ENCODE data around the gene RCC2.
A peak's percentile ranks its signal among the peaks of the same experiment; 100 is the strongest.

RCC2 gene

DNA sequence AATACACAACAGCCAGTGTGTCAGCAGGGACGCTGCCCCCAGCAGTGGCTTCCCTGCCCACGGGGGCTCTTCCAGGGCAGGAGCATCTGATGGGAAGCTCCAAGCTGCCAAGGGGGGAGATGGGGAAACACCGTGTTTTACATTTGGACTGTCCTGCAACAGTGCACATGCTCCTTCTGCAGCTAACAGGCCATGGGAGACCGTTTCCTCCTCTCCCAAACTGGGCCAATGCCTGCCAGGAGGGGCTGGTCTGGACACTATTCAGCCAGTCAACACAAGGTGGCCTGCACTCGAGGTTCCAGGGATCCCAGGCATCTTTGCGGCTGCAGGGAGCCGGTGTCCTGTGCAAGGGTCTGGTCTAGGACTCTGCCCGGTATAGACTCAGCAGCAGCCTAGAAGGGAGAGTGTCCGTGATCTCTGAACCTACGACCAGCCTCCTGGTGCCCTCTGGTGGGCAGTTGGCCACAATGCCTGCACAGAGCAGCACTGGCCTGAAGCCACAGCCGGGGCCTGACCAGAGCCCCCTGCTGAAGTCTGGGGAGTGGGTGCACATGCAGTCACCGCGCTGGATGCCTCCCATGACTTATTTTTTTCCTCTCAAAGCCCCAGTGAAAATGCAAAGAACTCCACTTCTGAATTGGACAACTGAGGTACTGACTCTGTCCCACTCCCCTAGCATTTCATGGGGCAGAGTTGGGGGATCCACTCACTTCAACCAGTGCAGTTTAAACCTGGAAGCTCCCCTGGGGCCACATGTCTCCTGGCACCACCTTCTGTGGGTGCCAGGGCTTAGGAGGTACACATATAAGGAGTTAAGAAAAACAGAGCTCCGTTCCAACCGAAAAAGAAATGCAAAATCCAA lies 33.3 kb downstream of the RCC2 start:
- Histone ChIP-seq H3K4me3 (ENCODE audit: insufficient read depth, low read depth, low read length) (no peak overlapping the region), H3K27ac (ENCODE audit: insufficient read depth, low read depth, low read length, poor library complexity, severe bottlenecking) (peak overlapping the region; percentile 44), H3K36me3 (ENCODE audit: control insufficient read depth, insufficient read depth, low read length) (peaks cover 14% of the 10 kb centered on the region), H3K9me3 (ENCODE audit: control insufficient read depth, low read length) (no peaks in the 10 kb centered on the region), H3K4me1 (ENCODE audit: control insufficient read depth, insufficient read depth, low read length) (peaks cover 2% of the 10 kb centered on the region), H3K27me3 (ENCODE audit: control insufficient read depth, insufficient read depth, low read length, poor library complexity, severe bottlenecking) (no peaks in the 10 kb centered on the region)
- 67 to 74% methylated on average over 13 to 14 of the region's 15 CpGs for WGBS, 2 experiments

DNA sequence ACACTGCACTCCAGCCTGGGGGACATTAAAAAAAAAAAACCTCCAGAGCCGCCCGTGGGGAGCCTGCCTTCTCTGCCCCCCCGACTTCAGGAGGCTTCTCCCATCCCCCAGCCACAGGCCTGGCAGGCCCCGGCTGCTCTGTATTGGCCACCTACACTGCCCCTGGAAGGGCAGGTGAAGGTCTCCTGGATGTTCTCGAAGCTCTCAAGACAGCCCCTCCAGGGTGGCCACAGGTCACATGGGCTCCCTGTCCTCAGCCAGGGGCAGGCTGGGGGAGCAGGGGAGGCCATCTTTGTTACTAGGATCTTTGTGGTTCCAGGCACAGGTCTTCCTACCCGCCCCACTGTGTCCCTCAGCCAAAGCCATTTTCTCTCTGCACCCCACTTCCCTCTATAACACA lies 34.7 kb downstream of the RCC2 start:
- Histone ChIP-seq H3K4me3 (ENCODE audit: insufficient read depth, low read depth, low read length) (no peak overlapping the region), H3K27ac (ENCODE audit: insufficient read depth, low read depth, low read length, poor library complexity, severe bottlenecking) (no peak overlapping the region), H3K4me1 (ENCODE audit: control insufficient read depth, insufficient read depth, low read length) (peaks cover 9% of the 10 kb centered on the region), H3K9me3 (ENCODE audit: control insufficient read depth, low read length) (no peaks in the 10 kb centered on the region), H3K27me3 (ENCODE audit: control insufficient read depth, insufficient read depth, low read length, poor library complexity, severe bottlenecking) (no peaks in the 10 kb centered on the region), H3K36me3 (ENCODE audit: control insufficient read depth, insufficient read depth, low read length) (peaks cover 6% of the 10 kb centered on the region)
- 83 to 84% methylated on average over 6 of the region's 6 CpGs for WGBS, 2 experiments

DNA sequence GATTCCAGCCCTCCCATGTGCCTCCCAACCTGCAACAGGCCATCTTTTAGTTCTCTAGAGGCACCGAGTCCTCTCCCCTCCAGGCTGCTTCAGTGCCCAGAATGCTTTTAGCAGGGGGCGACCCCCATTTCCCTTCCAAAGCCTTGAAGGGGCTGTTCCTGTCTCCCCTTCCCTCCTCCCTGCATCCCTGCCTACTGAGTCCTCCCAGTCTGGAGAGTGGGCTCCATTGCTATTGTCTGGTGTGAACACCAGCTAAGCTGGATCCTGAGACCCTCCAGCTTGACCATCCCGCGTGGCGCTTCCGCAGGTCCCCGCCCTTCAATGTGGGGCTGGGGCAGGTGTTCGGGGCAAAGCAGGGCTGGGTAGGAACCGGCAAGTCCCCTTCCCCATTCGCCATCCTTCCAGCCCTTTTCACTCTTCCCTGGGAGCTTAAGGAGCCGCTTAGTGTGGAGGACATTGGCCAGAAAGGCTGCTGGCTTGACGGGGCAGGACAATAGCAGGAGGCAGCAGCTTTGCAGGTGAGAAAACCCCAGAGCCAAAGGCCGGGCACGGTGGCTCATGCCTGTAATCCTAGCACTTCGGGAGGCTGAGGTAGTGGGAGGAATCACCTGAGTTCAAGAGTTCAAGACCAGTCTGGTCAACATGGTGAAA lies 35.3 kb downstream of the RCC2 start:
- 75 to 78% methylated on average over 15 of the region's 15 CpGs for WGBS, 2 experiments
- H3K36me3 ChIP-seq (ENCODE audit: control insufficient read depth, insufficient read depth, low read length): no peaks in the 10 kb centered on the region
- no peaks in the 10 kb centered on the region for H3K27me3 ChIP-seq (ENCODE audit: control insufficient read depth, insufficient read depth, low read length, poor library complexity, severe bottlenecking)
- no peaks in the 10 kb centered on the region for H3K9me3 ChIP-seq (ENCODE audit: control insufficient read depth, low read length)
- H3K27ac ChIP-seq (ENCODE audit: insufficient read depth, low read depth, low read length, poor library complexity, severe bottlenecking): no peak overlapping the region
- peaks cover 9% of the 10 kb centered on the region for H3K4me1 ChIP-seq (ENCODE audit: control insufficient read depth, insufficient read depth, low read length)
- no peak overlapping the region for H3K4me3 ChIP-seq (ENCODE audit: insufficient read depth, low read depth, low read length)

DNA sequence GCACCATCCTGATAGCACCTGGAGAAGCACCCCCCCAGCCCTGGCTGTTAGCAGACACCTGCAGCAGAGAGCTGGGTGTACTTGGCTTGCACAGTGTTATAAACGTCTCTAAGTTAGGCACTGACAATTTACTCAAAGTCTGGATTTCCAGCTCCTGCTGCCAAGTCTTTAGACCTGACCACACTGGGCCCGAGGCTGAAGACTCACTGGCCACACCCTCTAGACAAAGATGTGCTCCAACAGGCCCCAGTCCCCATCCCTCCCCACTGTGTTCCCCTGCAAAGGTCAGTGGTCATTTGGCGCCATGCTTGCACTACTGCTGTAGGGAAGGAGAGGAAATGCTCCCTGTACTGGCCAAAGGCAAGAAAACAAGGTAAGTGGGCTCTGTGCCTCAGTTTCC lies 36.4 kb downstream of the RCC2 start:
- Histone ChIP-seq H3K4me1 (ENCODE audit: control insufficient read depth, insufficient read depth, low read length) (peaks cover 9% of the 10 kb centered on the region), H3K9me3 (ENCODE audit: control insufficient read depth, low read length) (no peaks in the 10 kb centered on the region), H3K36me3 (ENCODE audit: control insufficient read depth, insufficient read depth, low read length) (no peaks in the 10 kb centered on the region), H3K27ac (ENCODE audit: insufficient read depth, low read depth, low read length, poor library complexity, severe bottlenecking) (no peak overlapping the region), H3K27me3 (ENCODE audit: control insufficient read depth, insufficient read depth, low read length, poor library complexity, severe bottlenecking) (no peaks in the 10 kb centered on the region), H3K4me3 (ENCODE audit: insufficient read depth, low read depth, low read length) (no peak overlapping the region)
- 87 to 91% methylated on average over 3 of the region's 3 CpGs for WGBS, 2 experiments

DNA sequence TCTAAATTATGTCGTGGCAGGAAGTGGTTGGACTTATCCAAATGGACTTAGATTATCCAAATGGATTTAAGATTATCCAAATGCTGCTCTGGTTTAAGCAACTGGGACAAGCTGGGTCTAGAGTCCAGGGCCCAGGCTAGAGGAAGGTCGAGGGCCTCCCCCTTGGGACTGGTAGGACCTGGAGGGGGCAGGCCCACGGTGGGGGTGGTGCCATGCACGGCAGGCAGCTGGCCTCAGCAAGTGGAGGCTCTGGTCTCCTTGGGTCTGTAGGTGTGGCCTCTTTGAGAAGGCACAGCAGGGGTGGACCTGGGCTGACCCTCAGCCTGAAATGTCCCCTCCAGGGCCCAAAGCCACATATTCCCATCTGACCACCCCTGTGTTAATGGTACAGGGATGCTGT lies 37.6 kb downstream of the RCC2 start:
- peaks cover 9% of the 10 kb centered on the region for H3K4me1 ChIP-seq (ENCODE audit: control insufficient read depth, insufficient read depth, low read length)
- H3K27me3 ChIP-seq (ENCODE audit: control insufficient read depth, insufficient read depth, low read length, poor library complexity, severe bottlenecking): no peaks in the 10 kb centered on the region
- WGBS, 2 experiments: 75 to 81% methylated on average over 4 of the region's 4 CpGs
- H3K27ac ChIP-seq (ENCODE audit: insufficient read depth, low read depth, low read length, poor library complexity, severe bottlenecking): no peak overlapping the region
- no peaks in the 10 kb centered on the region for H3K9me3 ChIP-seq (ENCODE audit: control insufficient read depth, low read length)
- no peaks in the 10 kb centered on the region for H3K36me3 ChIP-seq (ENCODE audit: control insufficient read depth, insufficient read depth, low read length)
- no peak overlapping the region for H3K4me3 ChIP-seq (ENCODE audit: insufficient read depth, low read depth, low read length)

DNA sequence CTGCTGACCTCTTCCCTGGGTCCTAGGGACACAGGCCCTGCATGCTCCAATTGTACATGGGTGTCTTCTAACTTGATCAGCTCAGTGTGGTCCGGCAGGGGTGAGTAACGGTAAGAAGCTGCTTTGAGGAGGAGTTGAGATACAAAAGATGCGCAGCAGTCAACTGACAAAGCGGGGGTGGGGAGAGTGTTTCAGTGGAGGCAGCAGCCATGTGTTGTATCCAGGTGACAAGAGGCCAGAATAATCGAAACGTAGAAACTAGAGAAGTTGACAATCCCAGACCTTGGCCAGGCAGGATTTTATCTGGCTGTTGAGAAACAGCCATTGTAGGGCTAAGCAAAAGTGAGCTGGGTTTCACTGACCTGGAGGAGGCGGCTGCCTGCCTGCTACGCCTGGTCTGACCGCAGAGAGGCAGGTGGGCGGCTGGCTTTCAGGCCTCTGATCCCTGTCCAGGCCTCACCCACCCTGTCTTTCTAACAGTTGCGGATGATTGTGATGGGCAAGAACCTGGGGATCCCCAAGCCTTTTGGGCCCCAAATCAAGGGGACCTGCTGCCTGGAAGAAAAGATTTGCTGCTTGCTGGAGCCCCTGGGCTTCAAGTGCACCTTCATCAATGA lies 38.6 kb downstream of the RCC2 start:
- no peak overlapping the region for H3K27ac ChIP-seq (ENCODE audit: insufficient read depth, low read depth, low read length, poor library complexity, severe bottlenecking)
- H3K4me3 ChIP-seq (ENCODE audit: insufficient read depth, low read depth, low read length): no peak overlapping the region
- 78 to 82% methylated on average over 11 of the region's 11 CpGs for WGBS, 2 experiments

DNA sequence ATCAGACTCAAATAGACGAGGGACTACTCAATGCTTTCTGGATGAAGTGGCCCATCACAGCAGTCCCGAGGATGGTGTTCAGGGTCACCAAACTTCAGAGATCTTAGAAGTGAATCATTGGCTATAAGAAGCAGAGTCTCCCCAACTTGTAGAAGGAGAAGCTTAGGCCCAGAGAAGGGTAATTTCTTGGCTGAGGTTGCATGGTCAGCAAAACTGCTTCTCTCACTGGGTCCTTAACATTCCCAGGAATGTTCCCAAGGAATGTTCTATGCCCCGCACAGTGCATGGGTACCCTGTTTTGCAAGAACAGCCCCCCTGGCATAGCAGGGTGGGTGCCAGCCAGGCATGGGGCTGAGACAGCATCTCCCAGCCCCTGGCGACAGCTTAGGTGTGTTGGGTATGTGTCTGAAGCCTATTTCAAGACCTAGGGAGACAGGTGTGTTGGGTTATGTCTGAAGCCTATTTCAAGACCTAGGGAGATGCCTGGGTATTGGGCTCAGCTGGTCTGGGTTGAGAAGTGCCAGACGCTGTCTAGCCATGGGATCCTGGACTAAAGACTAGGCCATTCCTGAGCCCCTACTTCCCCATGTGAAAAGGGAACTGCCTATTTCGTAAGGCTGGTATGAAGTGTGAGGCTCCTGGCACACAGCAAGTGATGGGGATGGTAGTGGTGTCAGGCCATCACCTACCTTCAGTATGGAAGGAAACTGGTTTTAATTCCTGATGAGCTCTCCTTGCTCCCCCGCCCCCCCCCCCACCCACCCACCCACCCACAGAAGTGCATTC lies 41.4 kb downstream of the RCC2 start:
- peaks cover 9% of the 10 kb centered on the region for H3K4me1 ChIP-seq (ENCODE audit: control insufficient read depth, insufficient read depth, low read length)
- no peaks in the 10 kb centered on the region for H3K36me3 ChIP-seq (ENCODE audit: control insufficient read depth, insufficient read depth, low read length)
- no peaks in the 10 kb centered on the region for H3K9me3 ChIP-seq (ENCODE audit: control insufficient read depth, low read length)
- no peak overlapping the region for H3K27ac ChIP-seq (ENCODE audit: insufficient read depth, low read depth, low read length, poor library complexity, severe bottlenecking)
- H3K4me3 ChIP-seq (ENCODE audit: insufficient read depth, low read depth, low read length): no peak overlapping the region
- H3K27me3 ChIP-seq (ENCODE audit: control insufficient read depth, insufficient read depth, low read length, poor library complexity, severe bottlenecking): no peaks in the 10 kb centered on the region
- WGBS, 2 experiments: 91 to 92% methylated on average over 6 of the region's 7 CpGs

More for the DNA sequence above, 38.6 kb downstream of the RCC2 start:
- Histone ChIP-seq H3K4me1 (ENCODE audit: control insufficient read depth, insufficient read depth, low read length) (peaks cover 9% of the 10 kb centered on the region), H3K9me3 (ENCODE audit: control insufficient read depth, low read length) (no peaks in the 10 kb centered on the region), H3K36me3 (ENCODE audit: control insufficient read depth, insufficient read depth, low read length) (no peaks in the 10 kb centered on the region), H3K27me3 (ENCODE audit: control insufficient read depth, insufficient read depth, low read length, poor library complexity, severe bottlenecking) (no peaks in the 10 kb centered on the region)

DNA sequence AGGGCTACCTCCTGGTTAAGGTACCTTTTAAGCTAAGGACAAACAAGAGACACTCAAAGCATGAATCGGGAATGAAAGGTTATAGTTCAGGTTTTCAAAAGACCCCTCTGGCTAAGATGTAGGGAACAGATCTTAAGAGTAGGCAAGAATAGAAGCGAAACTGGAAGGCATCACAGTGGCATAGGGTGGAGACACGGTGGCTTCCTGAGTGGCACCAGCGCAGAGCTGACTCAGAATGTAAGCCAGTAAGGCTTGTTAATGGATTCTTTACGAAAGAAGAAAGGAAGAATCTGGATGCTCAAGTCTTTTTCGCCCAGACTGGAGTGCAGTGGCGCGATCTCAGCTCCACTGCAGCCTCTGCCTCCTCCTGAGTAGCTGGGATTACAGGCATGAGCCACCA lies 46.2 kb downstream of the RCC2 start:
- H3K27ac ChIP-seq (ENCODE audit: insufficient read depth, low read depth, low read length, poor library complexity, severe bottlenecking): no peak overlapping the region
- no peaks in the 10 kb centered on the region for H3K4me1 ChIP-seq (ENCODE audit: control insufficient read depth, insufficient read depth, low read length)
- H3K36me3 ChIP-seq (ENCODE audit: control insufficient read depth, insufficient read depth, low read length): no peaks in the 10 kb centered on the region
- H3K4me3 ChIP-seq (ENCODE audit: insufficient read depth, low read depth, low read length): no peak overlapping the region
- WGBS, 2 experiments: 81 to 83% methylated on average over 8 of the region's 8 CpGs
- no peaks in the 10 kb centered on the region for H3K27me3 ChIP-seq (ENCODE audit: control insufficient read depth, insufficient read depth, low read length, poor library complexity, severe bottlenecking)
- H3K9me3 ChIP-seq (ENCODE audit: control insufficient read depth, low read length): no peaks in the 10 kb centered on the region

DNA sequence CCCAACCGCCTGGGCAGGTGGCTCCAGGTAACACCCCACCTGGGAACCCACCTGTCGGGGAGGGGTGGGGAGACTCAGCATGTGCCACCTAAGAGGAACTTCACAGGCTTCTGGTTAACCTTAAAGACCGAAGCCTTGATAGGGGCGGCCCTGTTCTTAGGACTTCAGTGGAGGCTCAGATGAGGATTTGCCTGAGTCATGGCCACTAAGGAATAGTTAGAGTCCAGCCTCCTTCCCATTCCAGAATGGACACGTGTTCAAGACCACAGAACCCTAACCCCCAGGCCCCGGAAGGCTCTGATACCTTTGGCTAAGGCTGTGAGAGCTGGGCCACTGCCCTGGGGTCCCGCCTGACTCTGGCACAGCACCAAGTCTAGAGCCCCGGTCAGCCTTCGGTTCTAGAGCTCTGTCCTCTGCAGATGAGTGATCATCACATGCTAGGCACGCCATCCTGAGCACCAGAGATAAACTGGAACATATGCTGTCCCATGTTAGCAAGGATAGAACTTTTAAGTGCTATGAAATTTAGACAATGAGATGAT lies 47.2 kb downstream of the RCC2 start:
- Histone ChIP-seq H3K36me3 (ENCODE audit: control insufficient read depth, insufficient read depth, low read length) (no peaks in the 10 kb centered on the region), H3K4me1 (ENCODE audit: control insufficient read depth, insufficient read depth, low read length) (no peaks in the 10 kb centered on the region), H3K9me3 (ENCODE audit: control insufficient read depth, low read length) (no peaks in the 10 kb centered on the region), H3K27ac (ENCODE audit: insufficient read depth, low read depth, low read length, poor library complexity, severe bottlenecking) (no peak overlapping the region), H3K27me3 (ENCODE audit: control insufficient read depth, insufficient read depth, low read length, poor library complexity, severe bottlenecking) (no peaks in the 10 kb centered on the region), H3K4me3 (ENCODE audit: insufficient read depth, low read depth, low read length) (no peak overlapping the region)
- WGBS, 2 experiments: 84 to 85% methylated on average over 10 of the region's 10 CpGs
